ENCODE results near the gene LGALS4.

GRCh38 chr19:38833092-38833425 is 20.3 kb upstream of the LGALS4 start:
- no peak for TF ChIP-seq EZH2 (IDR thresholded peaks at IDR 0.05)
- TF ChIP-seq POLR2AphosphoS5 (IDR thresholded peaks at IDR 0.05; ENCODE audit: borderline replicate concordance, low read depth, low read length), result no peak
- TF ChIP-seq FOXP2 (optimal IDR thresholded peaks at IDR 0.05; ENCODE audit: control extremely low read depth, extremely low read length, insufficient read depth), result no peak

All from SK-N-MC (cell line).